Left colon (tissue), 2 donors: ENCODE results near the gene FHIP2A. TPM values are rescaled to one million over a fixed set of nuclear protein-coding genes. Genes with fewer than 3 reads are reported as not detected.
A peak's percentile ranks its signal among the peaks of the same experiment; 100 is the strongest.
"Not testable (repeated sequence)": the region's sequence is repeated elsewhere in the genome, so short reads cannot be mapped to it uniquely, and the experiment has no call there.

Source experiments
- ATAC-seq: fragments of 200-7000 bp; cut with Tn5 transposase; one replicate; pipeline ENCODE4 v1.9.1; 2020; ENCODE audit warnings: mild to moderate bottlenecking, moderate library complexity
- DNase-seq, 2 donors: peaks; one replicate each; pipeline ENCODE4 v3.0.0-alpha.2; 2020
- intact Hi-C, 2 donors: fragments of 100-400 bp; cut with DNase I in 1 of 2; cut with micrococcal nuclease in 1 of 2; formaldehyde crosslinking; loops; one replicate each; pipeline versions ENCODE4 v1.11.2 to v1.14.0; 2022; cut with DNase I, micrococcal nuclease
- total RNA-seq, 2 donors: library from RNA; stranded (reverse); fragmentation: NEBNext Ultra II Directional; extraction: Animal tissue kit (Norgen Biotek cat#: 25700); gene quantifications; one replicate each; pipeline ENCODE4 v1.2.1, GENCODE V29; 2021
- donor health status: DM: no; HTN: no; CAD: no.
- donor health status: DM: yes; HTN: yes; CAD: no.

Gene FHIP2A
- total RNA-seq, 2 donors from 2014 or later: 15.1 to 15.7 TPM

GRCh38 chr10:114851336-114851735, 29.8 kb downstream of the FHIP2A start:
- intact Hi-C loops: no loop called here
- no peak for ATAC-seq
- DNase-seq: no peak

GRCh38 chr10:114852197-114852596, 30.6 kb downstream of the FHIP2A start:
- intact Hi-C loops: no loop called here
- ATAC-seq (no peak), DNase-seq (no peak)

- DNase-seq: no peak
- no peak for ATAC-seq
- intact Hi-C loops: no loop called here
Observed at GRCh38 chr10:114854906-114855305, 33.3 kb downstream of the FHIP2A start.

- ATAC-seq (no peak), DNase-seq (no peak)
- intact Hi-C loops: no loop called here
Observed at GRCh38 chr10:114855776-114856543, 34.4 kb downstream of the FHIP2A start.

- intact Hi-C loops: no loop called here
- DNase-seq (no peak), ATAC-seq (no peak)
Observed at GRCh38 chr10:114856544-114857287, 35.1 kb downstream of the FHIP2A start.

GRCh38 chr10:114857288-114857565, 35.6 kb downstream of the FHIP2A start:
- intact Hi-C loops, ATAC-seq: not testable (repeated sequence)

GRCh38 chr10:114857922-114858629, 36.5 kb downstream of the FHIP2A start:
- no peak for DNase-seq
- intact Hi-C loops: no loop called here
- ATAC-seq: peak; percentile 35

More at GRCh38 chr10:114857288-114857565, 35.6 kb downstream of the FHIP2A start:
- not testable (repeated sequence) for DNase-seq

GRCh38 chr10:114859222-114859621, 37.6 kb downstream of the FHIP2A start:
- ATAC-seq: peak; percentile 97
- peak in 1 of 2 donors; percentile 20 for DNase-seq
- intact Hi-C loops: no loop called here

GRCh38 chr10:114862456-114862855, 40.9 kb downstream of the FHIP2A start:
- no peak for DNase-seq
- intact Hi-C loops: no loop called here
- ATAC-seq: no peak

GRCh38 chr10:114867365-114867764, 45.8 kb downstream of the FHIP2A start:
- intact Hi-C loops: no loop called here
- DNase-seq (no peak), ATAC-seq (no peak)

- DNase-seq (no peak), ATAC-seq (no peak)
- intact Hi-C loops: no loop called here
Observed at GRCh38 chr10:114868870-114869519, 47.4 kb downstream of the FHIP2A start.

GRCh38 chr10:114869520-114869892, 47.9 kb downstream of the FHIP2A start:
- intact Hi-C loops: no loop called here
- no peak for DNase-seq

GRCh38 chr10:114870486-114870885, 48.9 kb downstream of the FHIP2A start:
- no peak for DNase-seq
- intact Hi-C loops: loop anchor here in 1 of 2 donors (10.0 kb wide), 1 partner anchor 254 kb away; no protein-coding TSS in a partner anchor
- no peak for ATAC-seq

More at GRCh38 chr10:114869520-114869892, 47.9 kb downstream of the FHIP2A start:
- no peak for ATAC-seq

- ATAC-seq (no peak), DNase-seq (no peak)
- intact Hi-C loops: loop anchor here in 1 of 2 donors (10.0 kb wide), 1 partner anchor 253 kb away; no protein-coding TSS in a partner anchor
Observed at GRCh38 chr10:114871379-114871778, 49.8 kb downstream of the FHIP2A start.

Other genes with a start within 250 kb of the FHIP2A start
- gene ABLIM1, start 163.5 kb upstream of the FHIP2A start, total RNA-seq: 100 to 1,000 TPM; 107 to 118 TPM
- 10 to 100 TPM; 11.7 to 12.6 TPM for gene TRUB1, start 116.4 kb downstream of the FHIP2A start, total RNA-seq